GM04503 (cell line): ENCODE results near the gene MTMR10.

Experiments used
- DNase-seq: peaks from one replicate; pipeline ENCODE4 v3.0.0-alpha.2; 2012; ENCODE audit warnings: low read depth

MTMR10 gene

GRCh38 chr15:30954674-30955073 lies 36.8 kb downstream of the MTMR10 start:
- DNase-seq, result no peak

GRCh38 chr15:30953731-30954378 lies 37.6 kb downstream of the MTMR10 start:
- DNase-seq, result peak; percentile 83

GRCh38 chr15:30953183-30953582 lies 38.2 kb downstream of the MTMR10 start:
- no peak for DNase-seq

- no peak for DNase-seq
Measured at GRCh38 chr15:30943654-30944335, 47.6 kb downstream of the MTMR10 start.

- no peak for DNase-seq
Measured at GRCh38 chr15:30941520-30941919, 49.9 kb downstream of the MTMR10 start.

GRCh38 chr15:30940359-30940758 lies 51.1 kb downstream of the MTMR10 start:
- no peak for DNase-seq

GRCh38 chr15:30939161-30939560 lies 52.3 kb downstream of the MTMR10 start:
- DNase-seq, result no peak

- DNase-seq, result no peak
Measured at GRCh38 chr15:30933293-30933692, 58.1 kb downstream of the MTMR10 start.

GRCh38 chr15:30930422-30930821 lies 61.0 kb downstream of the MTMR10 start:
- DNase-seq, result no peak

GRCh38 chr15:30929982-30930381 lies 61.4 kb downstream of the MTMR10 start:
- no peak for DNase-seq

GRCh38 chr15:30929064-30929669 lies 62.3 kb downstream of the MTMR10 start:
- no peak for DNase-seq

- DNase-seq, result no peak
Measured at GRCh38 chr15:30928076-30928475, 63.4 kb downstream of the MTMR10 start.

- no peak for DNase-seq
Measured at GRCh38 chr15:30927148-30927761, 64.2 kb downstream of the MTMR10 start.

GRCh38 chr15:30926161-30926560 lies 65.3 kb downstream of the MTMR10 start:
- DNase-seq, result no peak

GRCh38 chr15:30925686-30926085 lies 65.7 kb downstream of the MTMR10 start:
- no peak for DNase-seq

- DNase-seq, result peak; percentile 73
Measured at GRCh38 chr15:30924353-30924752, 67.1 kb downstream of the MTMR10 start.

GRCh38 chr15:30923429-30923828 lies 68.0 kb downstream of the MTMR10 start:
- DNase-seq, result no peak

- DNase-seq, result peak; percentile 25
Measured at GRCh38 chr15:30922480-30923311, 68.7 kb downstream of the MTMR10 start.

- DNase-seq, result no peak
Measured at GRCh38 chr15:30921781-30922479, 69.5 kb downstream of the MTMR10 start.

- DNase-seq, result no peak
Measured at GRCh38 chr15:30921106-30921505, 70.3 kb downstream of the MTMR10 start.

GRCh38 chr15:30919877-30920550 lies 71.4 kb downstream of the MTMR10 start:
- DNase-seq, result no peak
